HEK293 (cell line): ENCODE measurements around the gene PAQR7.

Experiments used
- CTCF ChIA-PET: fragments of 350-600 bp; formaldehyde crosslinking; extraction: SDS; loops from one replicate; lab custom pipeline; 2021; ENCODE audit warnings: antibody characterized with exemption; lab: Yijun Ruan, JAX
- POLR2A ChIA-PET: fragments of 300-600 bp; formaldehyde crosslinking; extraction: SDS; loops from one replicate; lab custom pipeline; 2020; ENCODE audit warnings: antibody characterized with exemption, inconsistent platforms; lab: Yijun Ruan, JAX
- H3K27ac ChIP-seq: fragments of 200-500 bp; sonication (Bioruptor generic); 2 replicates; pipeline ENCODE4 v1.5.1; 2014; ENCODE audit warnings: low read depth, low read length, control low read depth, inconsistent platforms; ENCODE audit errors: extremely low read depth
- H3K36me3 ChIP-seq, 2 experiments: fragments of 200-500 bp in 1 of 2; sonication (Bioruptor generic) in 1 of 2; 1 replicate in 1 of 2; 2 replicates in 1 of 2; pipeline ENCODE4 v1.5.1; 2014 to 2017; ENCODE audit warnings: inconsistent platforms in 2 of 2, low read length in 2 of 2; ENCODE audit not compliant: control insufficient read depth in 2 of 2, insufficient read depth in 1 of 2
- H3K4me1 ChIP-seq: fragments of 200-500 bp; sonication (Bioruptor generic); 2 replicates; pipeline ENCODE4 v1.5.1; 2014; ENCODE audit warnings: mild to moderate bottlenecking, low read length, inconsistent platforms; ENCODE audit not compliant: control insufficient read depth, insufficient read depth
- H3K4me3 ChIP-seq: 2 replicates; pipeline ENCODE4 v1.5.1; 2011; ENCODE audit warnings: low read depth, mild to moderate bottlenecking, control low read depth, low read length, moderate library complexity
- H3K9me3 ChIP-seq: fragments of 200-500 bp; sonication (Bioruptor generic); 2 replicates; pipeline ENCODE4 v1.5.1; 2014; ENCODE audit warnings: low read depth, low read length, inconsistent platforms; ENCODE audit not compliant: control insufficient read depth, insufficient read depth
- GLIS2 ChIP-seq: fragments of 450-650 bp; formaldehyde crosslinking; IDR thresholded peaks from 2 replicates; pipeline ENCODE4 v1.5.1; 2016; ENCODE audit warnings: missing biosample characterization, missing genetic modification characterization
- WT1 ChIP-seq: fragments of 450-650 bp; formaldehyde crosslinking; IDR thresholded peaks from 2 replicates; pipeline ENCODE4 v1.5.1; 2016; ENCODE audit warnings: missing biosample characterization, missing genetic modification characterization
- ZNF146 ChIP-seq: fragments of 450-650 bp; formaldehyde crosslinking; IDR thresholded peaks from 2 replicates; pipeline ENCODE4 v1.5.1; 2016; ENCODE audit warnings: missing biosample characterization, missing genetic modification characterization
- ZNF2 ChIP-seq: fragments of 450-650 bp; formaldehyde crosslinking; IDR thresholded peaks from 2 replicates; pipeline ENCODE4 v1.5.1; 2016; ENCODE audit warnings: missing biosample characterization, missing genetic modification characterization
- ZNF239 ChIP-seq: fragments of 450-650 bp; formaldehyde crosslinking; IDR thresholded peaks from 2 replicates; pipeline ENCODE4 v1.5.1; 2016; ENCODE audit warnings: missing biosample characterization, missing genetic modification characterization
- ZNF433 ChIP-seq: fragments of 450-650 bp; formaldehyde crosslinking; IDR thresholded peaks from 2 replicates; pipeline ENCODE4 v1.5.1; 2016; ENCODE audit warnings: missing biosample characterization, missing genetic modification characterization, low read depth
- ZNF530 ChIP-seq: fragments of 450-650 bp; formaldehyde crosslinking; IDR thresholded peaks from 2 replicates; pipeline ENCODE4 v1.5.1; 2016; ENCODE audit warnings: low read depth, missing biosample characterization, missing genetic modification characterization
- ZNF548 ChIP-seq: fragments of 450-650 bp; formaldehyde crosslinking; IDR thresholded peaks from 2 replicates; pipeline ENCODE4 v1.5.1; 2016; ENCODE audit warnings: missing biosample characterization, missing genetic modification characterization
- ZNF626 ChIP-seq: fragments of 450-650 bp; sonication (Bioruptor Pico); formaldehyde crosslinking; IDR thresholded peaks from 2 replicates; pipeline ENCODE4 v1.5.1; 2018; ENCODE audit warnings: missing biosample characterization, missing genetic modification characterization, inconsistent platforms
- ZNF768 ChIP-seq: fragments of 450-650 bp; formaldehyde crosslinking; IDR thresholded peaks from 2 replicates; pipeline ENCODE4 v1.5.1; 2018; ENCODE audit warnings: missing biosample characterization, mild to moderate bottlenecking, missing genetic modification characterization
- ZNF843 ChIP-seq: fragments of 450-650 bp; formaldehyde crosslinking; IDR thresholded peaks from 2 replicates; pipeline ENCODE4 v1.5.1; 2016; ENCODE audit warnings: missing biosample characterization, missing genetic modification characterization
- TF ChIP-seq, protein P1 (sequence below): fragments of 450-650 bp; formaldehyde crosslinking; IDR thresholded peaks from 2 replicates; pipeline ENCODE4 v1.5.1; 2016; ENCODE audit warnings: missing biosample characterization, missing genetic modification characterization
- TF ChIP-seq, protein P2 (sequence below): fragments of 450-650 bp; formaldehyde crosslinking; IDR thresholded peaks from 2 replicates; pipeline ENCODE4 v1.5.1; 2016; ENCODE audit warnings: missing biosample characterization, missing genetic modification characterization
- TF ChIP-seq, protein P3 (sequence below): sonication (generic); formaldehyde crosslinking; IDR thresholded peaks from 2 replicates; pipeline ENCODE4 v1.8.1; 2022; ENCODE audit warnings: mild to moderate bottlenecking, moderate library complexity, missing genetic modification reagents
- TF ChIP-seq, protein P4 (sequence below): fragments of 450-650 bp; formaldehyde crosslinking; IDR thresholded peaks from 2 replicates; pipeline ENCODE4 v1.5.1; 2016; ENCODE audit warnings: missing biosample characterization, missing genetic modification characterization
- TF ChIP-seq, protein P5 (sequence below): fragments of 450-650 bp; formaldehyde crosslinking; IDR thresholded peaks from 2 replicates; pipeline ENCODE4 v1.5.1; 2016; ENCODE audit warnings: missing biosample characterization, missing genetic modification characterization

Gene PAQR7

DNA sequence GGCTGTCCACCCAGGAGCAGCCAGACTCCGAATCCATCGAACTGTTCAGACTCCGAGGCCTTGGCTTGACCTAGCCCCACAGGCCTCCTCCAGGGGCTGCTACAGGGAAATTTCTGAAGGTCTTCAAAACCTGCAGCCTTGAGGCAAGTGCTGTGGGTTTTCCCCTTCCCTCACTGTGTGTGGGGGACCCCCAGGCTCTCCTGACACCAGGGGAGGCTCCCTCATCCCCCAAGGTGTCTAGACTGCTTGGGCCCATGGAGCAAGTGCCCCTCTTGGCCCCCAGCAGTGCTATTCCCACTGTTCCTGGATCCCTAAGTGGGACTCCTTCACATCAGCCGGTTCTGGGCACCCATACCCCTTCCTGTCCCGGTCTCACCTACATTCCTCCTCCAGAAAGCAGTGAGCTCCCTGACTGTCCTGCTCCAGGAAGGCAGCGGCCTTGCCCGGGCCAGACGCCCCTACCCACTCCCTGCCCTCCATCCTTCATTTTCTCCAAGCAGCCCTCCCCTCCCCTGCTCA lies 814 bp downstream of the PAQR7 start (continued):
- TF ChIP-seq, protein P1, sequence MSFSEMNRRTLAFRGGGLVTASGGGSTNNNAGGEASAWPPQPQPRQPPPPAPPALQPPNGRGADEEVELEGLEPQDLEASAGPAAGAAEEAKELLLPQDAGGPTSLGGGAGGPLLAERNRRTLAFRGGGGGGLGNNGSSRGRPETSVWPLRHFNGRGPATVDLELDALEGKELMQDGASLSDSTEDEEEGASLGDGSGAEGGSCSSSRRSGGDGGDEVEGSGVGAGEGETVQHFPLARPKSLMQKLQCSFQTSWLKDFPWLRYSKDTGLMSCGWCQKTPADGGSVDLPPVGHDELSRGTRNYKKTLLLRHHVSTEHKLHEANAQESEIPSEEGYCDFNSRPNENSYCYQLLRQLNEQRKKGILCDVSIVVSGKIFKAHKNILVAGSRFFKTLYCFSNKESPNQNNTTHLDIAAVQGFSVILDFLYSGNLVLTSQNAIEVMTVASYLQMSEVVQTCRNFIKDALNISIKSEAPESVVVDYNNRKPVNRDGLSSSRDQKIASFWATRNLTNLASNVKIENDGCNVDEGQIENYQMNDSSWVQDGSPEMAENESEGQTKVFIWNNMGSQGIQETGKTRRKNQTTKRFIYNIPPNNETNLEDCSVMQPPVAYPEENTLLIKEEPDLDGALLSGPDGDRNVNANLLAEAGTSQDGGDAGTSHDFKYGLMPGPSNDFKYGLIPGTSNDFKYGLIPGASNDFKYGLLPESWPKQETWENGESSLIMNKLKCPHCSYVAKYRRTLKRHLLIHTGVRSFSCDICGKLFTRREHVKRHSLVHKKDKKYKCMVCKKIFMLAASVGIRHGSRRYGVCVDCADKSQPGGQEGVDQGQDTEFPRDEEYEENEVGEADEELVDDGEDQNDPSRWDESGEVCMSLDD (tag by site-specific recombination): 0 out of 2 replicates have a peak, but pooled peaks have one; percentile 45
- TF ChIP-seq ZNF548 (no peak), ZNF2 (tag by site-specific recombination) (no peak), GLIS2 (tag by site-specific recombination) (peak; percentile 57; the same call in 1 of the 2 replicates)

DNA sequence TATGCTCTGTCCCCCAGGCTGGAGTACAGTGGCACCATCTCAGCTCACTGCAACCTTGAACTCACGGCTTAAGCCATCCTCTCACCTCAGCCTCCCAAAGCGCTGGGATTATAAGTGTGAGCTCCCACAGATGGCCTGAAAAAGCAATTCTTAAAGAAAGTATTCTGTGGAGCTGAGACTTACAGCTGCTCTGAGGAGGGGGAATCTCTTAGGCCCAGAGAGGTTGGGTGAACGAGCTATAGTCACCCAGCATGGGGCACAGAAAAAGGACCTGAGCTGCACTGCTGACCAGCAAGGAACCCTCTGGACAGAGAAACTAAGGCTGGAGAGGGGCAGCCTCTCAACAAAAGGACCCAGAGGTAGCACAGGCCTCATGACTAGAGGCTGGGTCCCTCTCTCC lies 1.3 kb downstream of the PAQR7 start:
- POLR2A ChIA-PET: interaction anchor here (1.0 to 1.6 kb wide), 5 partner anchors 12 to 123 kb away, joined by 3 to 6 read pairs (median 4); partner anchors contain the start of gene PAFAH2
- CTCF ChIA-PET: interaction anchor here (0.5 kb wide), 1 partner anchor 51 kb away, joined by 4 read pairs; no protein-coding TSS in a partner anchor
- no peak for TF ChIP-seq ZNF626 (tag by site-specific recombination)
- no peak for TF ChIP-seq ZNF239 (tag by site-specific recombination)
- TF ChIP-seq ZNF768 (tag by site-specific recombination): peak; percentile 75; the same call in 1 of the 2 replicates
- H3K36me3 ChIP-seq: peaks cover 0 to 11% of the 10 kb centered on the region in 2 experiments; a peak in 1 of 3 replicates
- no peaks in the 10 kb centered on the region for H3K4me1 ChIP-seq
- no peaks in the 10 kb centered on the region for H3K9me3 ChIP-seq
- H3K4me3 ChIP-seq: no peak overlapping the region
- no peak overlapping the region; the same call in 1 of the 2 replicates for H3K27ac ChIP-seq

DNA sequence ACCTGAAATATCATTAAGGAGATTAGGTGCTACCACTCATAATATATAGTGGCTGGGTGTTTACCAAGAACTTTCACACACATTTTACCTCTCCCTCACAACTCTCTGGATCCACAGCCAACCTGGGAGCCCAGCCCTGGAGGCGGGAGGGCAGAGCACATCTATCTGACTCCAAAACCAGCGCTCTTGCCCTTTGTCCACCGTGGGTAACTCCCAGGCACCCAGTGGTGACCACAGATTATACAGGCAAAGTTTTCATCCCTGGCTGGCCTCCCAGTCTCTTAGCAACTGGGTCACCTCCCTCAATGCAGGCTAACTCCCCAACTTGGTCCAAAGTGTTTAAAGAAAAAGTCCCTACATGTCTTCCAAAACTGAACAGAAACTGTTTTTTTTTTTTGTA lies 2.4 kb downstream of the PAQR7 start:
- Histone ChIP-seq H3K36me3 (peaks cover 0 to 11% of the 10 kb centered on the region in 2 experiments; a peak in 1 of 3 replicates), H3K4me3 (no peak overlapping the region), H3K4me1 (no peaks in the 10 kb centered on the region)
- POLR2A ChIA-PET: no interaction called here
- TF ChIP-seq WT1 (tag by site-specific recombination): 0 out of 2 replicates have a peak, but pooled peaks have one; percentile 13
- no peak for TF ChIP-seq ZNF530 (tag by site-specific recombination)
- TF ChIP-seq, all 188 proteins: peak for 1
- H3K27ac ChIP-seq: no peak overlapping the region
- CTCF ChIA-PET: no interaction called here
- H3K9me3 ChIP-seq: no peaks in the 10 kb centered on the region

DNA sequence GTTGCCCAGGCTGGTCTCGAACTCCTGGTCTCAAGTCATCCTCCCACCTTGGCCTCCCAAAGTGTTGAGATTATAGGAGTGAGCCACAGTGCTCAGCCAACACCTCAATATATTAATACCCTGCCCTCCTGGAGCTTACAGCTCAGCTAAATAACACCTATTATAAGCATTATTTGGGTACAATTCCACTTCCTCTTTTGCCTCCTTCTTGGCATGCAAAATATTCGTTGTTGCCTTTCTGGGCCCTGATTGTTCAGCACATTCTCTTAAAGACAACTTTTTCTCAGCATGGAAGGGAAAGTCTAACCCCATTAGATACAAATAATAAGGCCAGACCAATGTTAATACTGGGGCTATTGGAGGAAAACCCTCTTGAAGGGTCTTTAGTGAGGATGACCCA lies 2.8 kb downstream of the PAQR7 start:
- ChIA-PET POLR2A (no interaction called here), CTCF (interaction anchor here (0.7 kb wide), 1 partner anchor 293 kb away, joined by 3 read pairs; no protein-coding TSS in a partner anchor)
- no peaks in the 10 kb centered on the region for H3K4me1 ChIP-seq
- TF ChIP-seq ZNF843 (tag by site-specific recombination): no peak
- TF ChIP-seq WT1 (tag by site-specific recombination): no peak
- TF ChIP-seq, protein P2, sequence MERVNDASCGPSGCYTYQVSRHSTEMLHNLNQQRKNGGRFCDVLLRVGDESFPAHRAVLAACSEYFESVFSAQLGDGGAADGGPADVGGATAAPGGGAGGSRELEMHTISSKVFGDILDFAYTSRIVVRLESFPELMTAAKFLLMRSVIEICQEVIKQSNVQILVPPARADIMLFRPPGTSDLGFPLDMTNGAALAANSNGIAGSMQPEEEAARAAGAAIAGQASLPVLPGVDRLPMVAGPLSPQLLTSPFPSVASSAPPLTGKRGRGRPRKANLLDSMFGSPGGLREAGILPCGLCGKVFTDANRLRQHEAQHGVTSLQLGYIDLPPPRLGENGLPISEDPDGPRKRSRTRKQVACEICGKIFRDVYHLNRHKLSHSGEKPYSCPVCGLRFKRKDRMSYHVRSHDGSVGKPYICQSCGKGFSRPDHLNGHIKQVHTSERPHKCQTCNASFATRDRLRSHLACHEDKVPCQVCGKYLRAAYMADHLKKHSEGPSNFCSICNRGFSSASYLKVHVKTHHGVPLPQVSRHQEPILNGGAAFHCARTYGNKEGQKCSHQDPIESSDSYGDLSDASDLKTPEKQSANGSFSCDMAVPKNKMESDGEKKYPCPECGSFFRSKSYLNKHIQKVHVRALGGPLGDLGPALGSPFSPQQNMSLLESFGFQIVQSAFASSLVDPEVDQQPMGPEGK (tag by site-specific recombination): no peak
- TF ChIP-seq, protein P3, sequence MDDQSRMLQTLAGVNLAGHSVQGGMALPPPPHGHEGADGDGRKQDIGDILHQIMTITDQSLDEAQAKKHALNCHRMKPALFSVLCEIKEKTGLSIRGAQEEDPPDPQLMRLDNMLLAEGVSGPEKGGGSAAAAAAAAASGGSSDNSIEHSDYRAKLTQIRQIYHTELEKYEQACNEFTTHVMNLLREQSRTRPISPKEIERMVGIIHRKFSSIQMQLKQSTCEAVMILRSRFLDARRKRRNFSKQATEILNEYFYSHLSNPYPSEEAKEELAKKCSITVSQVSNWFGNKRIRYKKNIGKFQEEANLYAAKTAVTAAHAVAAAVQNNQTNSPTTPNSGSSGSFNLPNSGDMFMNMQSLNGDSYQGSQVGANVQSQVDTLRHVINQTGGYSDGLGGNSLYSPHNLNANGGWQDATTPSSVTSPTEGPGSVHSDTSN (CRISPR knock-in tag): no peak
- no peak for TF ChIP-seq ZNF146 (tag by site-specific recombination)
- TF ChIP-seq, protein P4, sequence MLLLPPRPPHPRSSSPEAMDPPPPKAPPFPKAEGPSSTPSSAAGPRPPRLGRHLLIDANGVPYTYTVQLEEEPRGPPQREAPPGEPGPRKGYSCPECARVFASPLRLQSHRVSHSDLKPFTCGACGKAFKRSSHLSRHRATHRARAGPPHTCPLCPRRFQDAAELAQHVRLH (tag by site-specific recombination): no peak
- no peak for TF ChIP-seq ZNF433 (tag by site-specific recombination)
- TF ChIP-seq, protein P5, sequence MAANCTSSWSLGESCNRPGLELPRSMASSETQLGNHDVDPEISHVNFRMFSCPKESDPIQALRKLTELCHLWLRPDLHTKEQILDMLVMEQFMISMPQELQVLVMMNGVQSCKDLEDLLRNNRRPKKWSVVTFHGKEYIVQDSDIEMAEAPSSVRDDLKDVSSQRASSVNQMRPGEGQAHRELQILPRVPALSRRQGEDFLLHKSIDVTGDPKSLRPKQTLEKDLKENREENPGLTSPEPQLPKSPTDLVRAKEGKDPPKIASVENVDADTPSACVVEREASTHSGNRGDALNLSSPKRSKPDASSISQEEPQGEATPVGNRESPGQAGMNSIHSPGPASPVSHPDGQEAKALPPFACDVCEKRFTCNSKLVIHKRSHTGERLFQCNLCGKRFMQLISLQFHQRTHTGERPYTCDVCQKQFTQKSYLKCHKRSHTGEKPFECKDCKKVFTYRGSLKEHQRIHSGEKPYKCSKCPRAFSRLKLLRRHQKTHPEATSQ (tag by site-specific recombination): no peak
- H3K9me3 ChIP-seq: no peaks in the 10 kb centered on the region
- H3K27ac ChIP-seq: no peak overlapping the region
- H3K36me3 ChIP-seq: peaks cover 0 to 11% of the 10 kb centered on the region in 2 experiments; a peak in 1 of 3 replicates
- H3K4me3 ChIP-seq: no peak overlapping the region
